ENCODE measurements around the gene GDAP1L1.
A peak's percentile ranks its signal among the peaks of the same experiment; 100 is the strongest.
"Not testable (repeated sequence)": the region's sequence is repeated elsewhere in the genome, so short reads cannot be mapped to it uniquely, and the experiment has no call there.

GDAP1L1 gene

DNA sequence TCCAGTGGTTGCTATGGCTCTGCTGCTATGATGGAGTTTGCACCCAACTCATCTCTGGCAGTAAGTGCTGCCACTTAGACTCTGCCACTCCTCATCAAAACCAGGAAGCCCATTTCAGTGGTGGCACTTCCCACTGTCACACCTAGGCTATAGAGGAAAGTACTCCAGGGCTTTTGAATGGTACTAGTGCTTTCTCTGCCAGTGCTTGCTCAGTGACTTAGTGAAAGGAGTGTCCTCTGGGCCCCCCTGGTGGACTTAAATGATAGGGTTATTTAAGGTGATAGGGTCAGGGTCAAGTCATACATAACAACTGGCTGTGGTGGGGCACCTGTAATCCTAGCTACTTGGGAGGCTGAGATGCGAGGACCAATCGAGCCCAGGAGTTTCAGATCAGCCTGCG, 41.1 kb downstream of the GDAP1L1 start:
- DNase-seq (ENCODE audit: insufficient read length, low spot score) (no peak), FAIRE-seq (no peak)
- TF ChIP-seq POLR2A (IDR thresholded peaks at IDR 0.05; ENCODE audit: low read depth, low read length), result no peak

DNA sequence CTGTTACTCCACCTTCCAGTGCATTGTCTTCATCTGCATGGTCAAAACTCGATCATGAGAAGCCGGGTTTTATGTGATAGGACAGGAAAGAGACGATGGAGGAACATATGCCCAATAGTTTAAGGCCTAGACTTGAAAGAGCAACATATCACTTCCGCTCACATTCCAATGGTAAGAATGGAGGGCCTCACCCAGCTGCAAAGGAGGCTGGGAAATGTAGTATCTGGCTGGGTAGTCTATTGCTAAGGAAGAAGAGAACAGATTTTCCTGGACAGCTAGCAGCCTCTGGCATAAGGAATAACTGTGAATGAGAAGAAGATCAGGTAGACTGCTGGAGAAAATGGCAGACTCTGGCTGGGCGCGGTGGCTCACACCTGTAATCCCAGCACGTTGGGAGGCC, 44.6 kb downstream of the GDAP1L1 start:
- TF ChIP-seq POLR2A (IDR thresholded peaks at IDR 0.05; ENCODE audit: low read depth, low read length), result no peak
- FAIRE-seq, result no peak
- DNase-seq (ENCODE audit: insufficient read length, low spot score), result no peak

DNA sequence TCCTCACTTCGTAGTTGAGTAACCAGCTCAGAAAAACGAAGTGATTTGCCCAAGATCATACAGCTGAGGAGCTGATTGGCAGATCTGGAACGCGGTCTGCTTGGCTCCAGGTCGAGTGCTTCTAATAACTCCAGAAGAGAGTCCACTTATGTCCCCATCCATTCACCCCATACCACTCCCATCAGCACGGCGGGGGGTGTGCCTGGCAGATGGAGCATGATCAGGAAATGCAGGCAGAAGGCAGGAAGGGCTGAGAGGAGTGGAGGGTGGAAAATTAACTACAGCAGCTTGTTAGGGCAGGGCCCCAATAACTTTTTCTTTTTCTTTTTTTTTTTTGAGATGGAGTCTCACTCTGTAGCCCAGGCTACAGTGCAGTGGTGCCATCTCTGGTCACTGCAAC, 48.9 kb downstream of the GDAP1L1 start:
- FAIRE-seq (no peak), DNase-seq (ENCODE audit: insufficient read length, low spot score) (no peak)
- no peak for TF ChIP-seq POLR2A (IDR thresholded peaks at IDR 0.05; ENCODE audit: low read depth, low read length)

DNA sequence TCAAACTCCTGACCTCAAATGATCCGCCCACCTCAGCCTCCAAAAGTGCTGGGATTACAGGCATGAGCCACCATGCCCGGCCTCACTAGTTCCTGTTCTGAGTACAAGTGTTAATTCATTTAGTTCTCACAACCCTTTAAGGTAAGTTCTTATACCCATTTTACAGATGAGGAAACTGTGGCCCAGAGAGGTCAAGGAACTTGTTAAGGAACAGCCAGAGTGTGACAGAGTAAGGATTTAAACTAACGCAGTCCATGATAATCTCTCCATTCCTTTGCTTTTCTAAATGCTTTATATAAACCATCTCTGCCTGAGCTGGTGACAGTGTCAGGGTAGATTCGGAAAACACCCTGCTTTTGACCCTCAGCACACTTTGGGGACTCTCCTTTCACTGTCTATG, 50.6 kb downstream of the GDAP1L1 start:
- no peak for TF ChIP-seq POLR2A (IDR thresholded peaks at IDR 0.05; ENCODE audit: low read depth, low read length)
- DNase-seq (ENCODE audit: insufficient read length, low spot score) (no peak), FAIRE-seq (no peak)

DNA sequence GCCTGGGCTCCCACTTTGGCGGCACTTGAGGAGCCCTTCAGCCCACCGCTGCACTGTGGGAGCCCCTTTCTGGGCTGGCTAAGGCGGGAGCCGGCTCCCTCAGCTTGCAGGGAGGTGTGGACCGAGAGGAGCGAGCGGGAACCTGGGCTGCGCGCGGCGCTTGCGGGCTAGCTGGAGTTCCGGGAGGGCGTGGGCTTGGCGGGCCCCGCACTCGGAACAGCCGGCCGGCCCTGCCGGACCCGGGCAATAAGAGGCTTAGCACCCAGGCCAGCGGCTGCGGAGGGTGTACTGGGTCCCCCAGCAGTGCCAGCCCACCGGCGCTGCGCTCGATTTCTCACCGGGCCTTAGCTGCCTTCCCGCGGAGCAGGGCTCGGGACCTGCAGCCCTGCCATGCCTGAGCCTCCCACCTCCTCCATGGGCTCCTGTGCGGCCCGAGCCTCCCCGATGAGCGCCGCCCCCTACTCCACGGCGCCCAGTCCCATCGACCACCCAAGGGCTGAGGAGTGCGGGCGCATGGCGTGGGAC, 52.0 kb downstream of the GDAP1L1 start:
- DNase-seq (ENCODE audit: insufficient read length, low spot score); FAIRE-seq: not testable (repeated sequence)

DNA sequence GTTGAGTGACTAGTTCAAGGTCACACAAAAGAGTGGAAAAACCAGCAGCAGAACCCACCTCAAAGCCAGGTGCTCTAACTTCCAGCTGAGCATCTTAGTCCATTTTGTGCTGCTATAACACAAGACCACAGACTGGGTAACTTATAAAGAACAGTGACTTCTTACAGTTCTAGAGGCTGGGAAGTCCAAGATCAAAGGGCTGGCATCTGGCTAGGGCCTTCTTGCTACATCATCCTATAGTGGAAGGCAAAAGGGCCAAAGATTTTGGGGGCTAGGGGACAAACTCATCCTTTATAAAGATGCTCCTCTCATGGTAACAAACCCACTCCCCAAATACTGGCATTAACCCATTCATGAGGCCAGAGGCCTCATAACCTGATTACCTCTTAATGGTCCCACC, 54.2 kb downstream of the GDAP1L1 start:
- no peak for TF ChIP-seq POLR2A (IDR thresholded peaks at IDR 0.05; ENCODE audit: low read depth, low read length)
- no peak for FAIRE-seq
- no peak for DNase-seq (ENCODE audit: insufficient read length, low spot score)

DNA sequence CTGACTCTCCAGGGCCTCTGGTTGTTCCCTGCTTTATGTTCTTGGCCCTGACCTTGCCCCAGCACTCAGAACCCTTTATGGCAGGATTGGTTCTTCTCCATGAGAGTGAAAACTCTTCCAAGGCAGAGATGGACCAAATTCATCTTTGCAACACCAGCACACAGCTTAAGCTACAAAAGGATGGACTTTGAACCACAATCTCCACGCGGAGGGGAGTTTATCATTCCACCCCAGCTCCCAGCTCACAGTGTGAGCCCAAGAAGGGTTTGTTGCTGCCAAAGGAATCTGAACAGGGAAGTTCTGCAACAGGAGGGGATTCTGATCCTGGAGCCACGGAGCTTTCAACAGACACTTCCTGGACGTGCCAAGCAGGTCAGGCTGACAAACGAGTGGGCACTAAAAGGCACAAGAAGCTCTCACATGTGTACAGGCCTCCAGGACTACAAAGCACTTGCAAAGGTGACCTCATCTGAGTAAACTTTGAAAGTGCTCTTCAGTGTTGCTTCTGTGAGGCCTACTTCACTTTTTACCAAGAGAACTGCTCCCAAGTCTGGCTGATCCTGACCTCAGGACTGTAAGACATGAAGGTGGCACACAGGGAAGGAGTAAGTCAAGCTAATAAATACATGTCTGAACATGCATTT, 55.0 kb downstream of the GDAP1L1 start:
- no peak for FAIRE-seq
- no peak for DNase-seq (ENCODE audit: insufficient read length, low spot score)
- no peak for TF ChIP-seq POLR2A (IDR thresholded peaks at IDR 0.05; ENCODE audit: low read depth, low read length)

DNA sequence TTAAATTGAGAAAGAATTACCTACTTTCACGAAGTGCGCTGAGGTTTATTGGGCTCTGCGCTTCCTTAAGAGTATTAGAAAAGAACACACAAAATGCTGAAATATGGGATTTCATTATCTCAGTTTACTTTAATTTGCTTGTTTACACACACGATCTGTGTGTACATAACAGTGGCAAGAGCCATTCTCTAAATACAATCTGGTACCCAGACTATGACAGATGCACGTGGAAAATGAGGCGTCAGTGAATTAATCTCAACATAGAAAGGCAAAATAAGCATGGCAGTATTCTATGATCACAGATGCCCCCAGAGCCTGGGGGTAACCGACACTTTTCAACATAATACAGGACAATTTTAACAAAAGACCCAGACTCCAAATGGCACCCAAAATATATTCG, 55.6 kb downstream of the GDAP1L1 start:
- no peak for FAIRE-seq
- no peak for TF ChIP-seq POLR2A (IDR thresholded peaks at IDR 0.05; ENCODE audit: low read depth, low read length)
- no peak for DNase-seq (ENCODE audit: insufficient read length, low spot score)

DNA sequence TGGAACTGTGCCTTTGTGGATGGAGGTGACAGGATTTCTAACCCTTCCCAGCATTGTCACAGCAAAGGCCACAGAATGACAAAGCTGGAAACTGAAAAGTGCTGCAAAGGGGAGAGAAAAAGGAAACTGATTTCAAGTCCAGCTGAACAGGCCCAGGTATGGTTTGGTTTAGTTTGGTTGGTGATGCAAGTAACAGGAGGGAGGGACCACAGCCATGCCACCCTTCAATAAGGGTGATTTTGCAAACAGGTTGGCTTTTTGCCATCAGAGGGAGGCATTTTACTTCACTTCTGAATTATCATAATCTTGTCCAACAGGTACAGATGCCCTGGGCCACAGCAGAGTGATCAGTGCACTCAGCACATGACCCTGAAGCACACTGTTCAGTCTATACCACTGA, 57.3 kb downstream of the GDAP1L1 start:
- FAIRE-seq (no peak), DNase-seq (ENCODE audit: insufficient read length, low spot score) (no peak)
- TF ChIP-seq POLR2A (IDR thresholded peaks at IDR 0.05; ENCODE audit: low read depth, low read length), result no peak

DNA sequence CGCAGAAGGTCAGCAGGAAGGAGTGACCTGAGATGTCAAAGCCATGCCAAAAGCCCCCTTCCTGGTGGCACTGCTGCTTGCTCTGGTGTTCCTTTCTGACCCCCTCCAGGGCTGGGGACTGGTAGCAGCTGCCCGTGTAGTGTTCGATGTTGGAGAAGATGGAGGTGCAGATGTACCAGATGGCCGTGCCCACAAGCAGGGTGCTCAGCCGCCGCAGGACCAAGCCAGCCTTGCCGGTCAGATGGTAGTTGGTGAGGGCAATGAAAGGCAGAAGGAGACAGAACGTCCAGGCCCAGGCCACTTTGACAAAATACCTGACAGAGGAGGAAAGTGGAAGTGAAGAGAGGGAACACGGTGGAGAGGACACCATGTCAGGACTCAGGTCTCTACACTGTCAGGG, 59.8 kb downstream of the GDAP1L1 start:
- FAIRE-seq (no peak), DNase-seq (ENCODE audit: insufficient read length, low spot score) (no peak)
- TF ChIP-seq POLR2A (IDR thresholded peaks at IDR 0.05; ENCODE audit: low read depth, low read length), result no peak

DNA sequence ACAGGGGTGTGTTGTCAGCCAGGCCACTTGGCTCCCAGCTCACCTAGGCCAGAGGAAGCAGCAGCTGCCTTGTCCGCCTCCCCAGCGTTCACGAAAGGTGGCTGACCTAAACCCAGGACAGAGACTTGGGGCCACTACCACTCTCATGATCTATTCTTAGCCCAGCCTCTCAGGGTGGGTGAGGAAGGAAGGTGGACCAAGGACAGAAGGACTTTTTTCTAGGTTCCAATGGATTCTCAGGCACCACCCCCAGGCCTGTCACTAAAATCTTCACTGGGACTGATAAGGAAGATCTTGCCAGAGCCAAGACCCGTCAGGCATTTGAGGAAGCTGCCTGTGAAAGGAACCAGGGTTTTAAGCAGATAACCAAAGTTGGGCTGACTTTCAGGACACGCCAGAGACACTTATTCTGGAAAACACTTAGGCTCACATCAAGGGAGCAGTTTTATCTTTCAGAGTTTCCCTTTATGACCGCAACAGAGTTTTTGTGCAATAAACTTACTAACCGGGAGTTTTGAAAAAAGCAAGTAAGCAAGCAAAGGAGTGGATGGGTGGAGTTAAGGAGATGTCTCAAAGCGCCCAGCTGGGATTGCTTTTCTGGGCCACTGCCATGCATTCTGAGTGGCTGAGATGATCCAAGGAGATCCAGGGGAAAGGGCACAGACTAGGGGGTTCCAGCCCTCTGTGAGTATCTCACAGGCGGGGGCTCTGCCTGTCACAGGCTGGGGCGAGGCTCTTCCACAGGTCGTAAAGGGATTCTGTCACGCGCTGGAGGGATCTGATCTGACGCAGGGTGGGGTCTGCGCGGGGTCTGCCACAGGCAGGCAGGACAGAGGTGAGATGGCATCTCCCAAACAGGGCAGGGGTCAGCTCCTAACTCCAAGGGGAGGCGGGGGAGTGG, 62.9 kb downstream of the GDAP1L1 start:
- DNase-seq (ENCODE audit: insufficient read length, low spot score) (peak; percentile 47), FAIRE-seq (no peak)
- TF ChIP-seq POLR2A (IDR thresholded peaks at IDR 0.05; ENCODE audit: low read depth, low read length), result no peak

DNA sequence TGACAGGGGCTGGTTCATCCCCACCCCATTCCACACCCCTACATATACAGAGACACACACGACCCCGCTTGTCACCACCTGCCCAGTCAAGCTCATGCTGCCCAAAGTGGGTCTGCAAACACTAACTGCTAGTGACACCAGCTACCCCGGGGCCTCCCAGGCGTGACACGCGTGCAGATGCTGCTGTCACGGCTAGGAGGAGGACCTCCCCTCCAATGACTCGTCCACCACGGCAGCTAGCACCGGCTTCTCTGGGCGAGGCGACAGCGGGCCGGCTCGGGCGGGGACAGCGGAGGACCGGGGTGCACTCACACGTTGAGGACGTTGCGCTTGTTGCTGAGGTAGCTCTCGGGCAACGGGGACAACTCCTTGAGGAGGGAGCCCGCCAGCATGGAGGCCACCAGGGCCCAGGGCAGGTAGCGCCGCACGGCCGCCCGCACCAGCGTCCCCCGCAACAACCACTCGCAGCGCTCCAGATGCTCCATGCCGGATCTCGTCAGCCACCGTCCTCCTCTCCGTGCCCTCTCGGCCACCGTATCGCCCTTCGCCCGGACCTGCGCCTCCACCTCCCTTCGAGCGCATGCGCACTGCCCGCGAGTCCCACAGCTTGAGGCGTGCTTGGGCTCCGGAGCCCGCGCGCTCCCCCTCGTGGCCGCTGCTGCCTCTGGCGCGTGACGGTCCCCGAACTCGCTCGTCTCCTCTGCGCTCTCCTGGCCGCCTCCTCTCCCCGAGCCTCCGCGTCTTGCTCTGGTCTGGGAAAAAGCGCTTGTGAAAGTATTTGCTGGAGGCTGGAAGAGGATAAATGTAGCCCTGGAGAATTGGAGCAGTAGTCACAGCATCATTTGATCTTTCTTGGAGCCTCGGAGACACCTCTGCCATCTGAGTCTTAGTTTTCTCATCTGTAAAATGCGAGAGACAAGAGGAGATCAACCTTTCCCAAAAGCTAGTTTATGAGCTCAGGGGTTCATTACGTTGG, 63.8 kb downstream of the GDAP1L1 start, which contains the start of gene FITM2:
FITM2 (minus strand) TSS at position 539 of the 976 bp plus-strand sequence; CDS start at position 485, 54 bp downstream.
- FAIRE-seq, result no peak
- TF ChIP-seq POLR2A (IDR thresholded peaks at IDR 0.05; ENCODE audit: low read depth, low read length), result peak; percentile 96
- peak; percentile 99 for DNase-seq (ENCODE audit: insufficient read length, low spot score)

DNA sequence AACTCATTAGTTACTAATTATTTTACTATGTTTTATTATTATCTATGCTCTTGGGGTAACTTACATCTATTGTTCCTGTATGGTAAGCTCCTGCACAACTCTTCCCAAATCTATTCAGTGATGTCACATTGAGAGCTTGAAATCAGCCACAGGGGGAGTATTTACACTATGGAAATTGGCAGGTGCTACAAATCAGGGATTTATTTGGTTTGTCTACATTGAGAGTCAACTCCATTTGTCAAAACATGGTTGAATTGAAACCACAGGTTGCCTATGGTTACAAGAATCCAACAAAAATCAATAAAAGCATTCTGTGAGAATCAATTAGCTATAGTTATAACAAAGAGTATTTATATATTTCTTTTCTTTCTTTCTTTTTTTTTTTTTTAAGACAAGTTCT, 67.8 kb downstream of the GDAP1L1 start:
- TF ChIP-seq POLR2A (IDR thresholded peaks at IDR 0.05; ENCODE audit: low read depth, low read length), result no peak
- DNase-seq (ENCODE audit: insufficient read length, low spot score) (no peak), FAIRE-seq (no peak)

Data from H54 (cell line).